NB4 (cell line): Measurements from ENCODE around the gene KCTD15.
A peak's percentile ranks its signal among the peaks of the same experiment; 100 is the strongest.

ENCODE experiments used
- DNase-seq: peaks from one replicate; pipeline ENCODE4 v3.0.0; 2010; ENCODE audit warnings: low read depth
- H3K4me3 ChIP-seq: one replicate; pipeline ENCODE4 v1.5.1; 2011; ENCODE audit warnings: mild to moderate bottlenecking, low read depth, low read length, moderate library complexity
- MYC ChIP-seq: IDR thresholded peaks from 2 replicates; pipeline ENCODE4 v1.6.1; 2011; ENCODE audit warnings: low read depth, low read length
- POLR2A ChIP-seq: IDR thresholded peaks from 2 replicates; pipeline ENCODE4 v1.6.1; 2011; ENCODE audit warnings: mild to moderate bottlenecking; ENCODE audit not compliant: insufficient read length; ENCODE audit errors: extremely low read depth
- TF ChIP-seq, protein P1 (sequence below): IDR thresholded peaks from 2 replicates; pipeline ENCODE4 v1.6.1; 2011; ENCODE audit warnings: low read depth, low read length
- TF ChIP-seq, protein P2 (sequence below): IDR thresholded peaks from one replicate; pipeline ENCODE4 v1.5.1; 2012; ENCODE audit warnings: low read depth, low read length

The KCTD15 gene

DNA sequence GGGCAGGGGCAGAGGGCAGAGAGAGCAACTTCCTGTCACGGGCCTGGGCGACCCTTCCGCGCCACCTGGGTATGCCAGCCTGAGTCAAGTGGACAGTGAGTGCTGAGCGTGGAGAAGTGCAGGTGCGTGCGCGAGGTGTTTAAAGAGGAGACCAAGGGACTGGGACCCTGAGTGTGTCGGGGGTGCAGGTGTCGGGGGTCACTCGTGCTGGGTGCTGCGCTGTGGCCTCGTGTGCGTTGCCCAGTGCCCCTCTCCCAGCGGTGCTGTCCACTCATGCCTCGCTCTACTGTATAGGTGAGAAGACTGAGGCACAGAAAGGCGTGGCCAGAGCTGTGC is 18.9 kb upstream of the KCTD15 start:
- DNase-seq: no peak
- no peak overlapping the region for H3K4me3 ChIP-seq
- TF ChIP-seq, protein P1, sequence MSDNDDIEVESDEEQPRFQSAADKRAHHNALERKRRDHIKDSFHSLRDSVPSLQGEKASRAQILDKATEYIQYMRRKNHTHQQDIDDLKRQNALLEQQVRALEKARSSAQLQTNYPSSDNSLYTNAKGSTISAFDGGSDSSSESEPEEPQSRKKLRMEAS: no peak
- TF ChIP-seq, protein P2, sequence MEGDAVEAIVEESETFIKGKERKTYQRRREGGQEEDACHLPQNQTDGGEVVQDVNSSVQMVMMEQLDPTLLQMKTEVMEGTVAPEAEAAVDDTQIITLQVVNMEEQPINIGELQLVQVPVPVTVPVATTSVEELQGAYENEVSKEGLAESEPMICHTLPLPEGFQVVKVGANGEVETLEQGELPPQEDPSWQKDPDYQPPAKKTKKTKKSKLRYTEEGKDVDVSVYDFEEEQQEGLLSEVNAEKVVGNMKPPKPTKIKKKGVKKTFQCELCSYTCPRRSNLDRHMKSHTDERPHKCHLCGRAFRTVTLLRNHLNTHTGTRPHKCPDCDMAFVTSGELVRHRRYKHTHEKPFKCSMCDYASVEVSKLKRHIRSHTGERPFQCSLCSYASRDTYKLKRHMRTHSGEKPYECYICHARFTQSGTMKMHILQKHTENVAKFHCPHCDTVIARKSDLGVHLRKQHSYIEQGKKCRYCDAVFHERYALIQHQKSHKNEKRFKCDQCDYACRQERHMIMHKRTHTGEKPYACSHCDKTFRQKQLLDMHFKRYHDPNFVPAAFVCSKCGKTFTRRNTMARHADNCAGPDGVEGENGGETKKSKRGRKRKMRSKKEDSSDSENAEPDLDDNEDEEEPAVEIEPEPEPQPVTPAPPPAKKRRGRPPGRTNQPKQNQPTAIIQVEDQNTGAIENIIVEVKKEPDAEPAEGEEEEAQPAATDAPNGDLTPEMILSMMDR: no peak
- no peak for TF ChIP-seq POLR2A
- no peak for TF ChIP-seq MYC

DNA sequence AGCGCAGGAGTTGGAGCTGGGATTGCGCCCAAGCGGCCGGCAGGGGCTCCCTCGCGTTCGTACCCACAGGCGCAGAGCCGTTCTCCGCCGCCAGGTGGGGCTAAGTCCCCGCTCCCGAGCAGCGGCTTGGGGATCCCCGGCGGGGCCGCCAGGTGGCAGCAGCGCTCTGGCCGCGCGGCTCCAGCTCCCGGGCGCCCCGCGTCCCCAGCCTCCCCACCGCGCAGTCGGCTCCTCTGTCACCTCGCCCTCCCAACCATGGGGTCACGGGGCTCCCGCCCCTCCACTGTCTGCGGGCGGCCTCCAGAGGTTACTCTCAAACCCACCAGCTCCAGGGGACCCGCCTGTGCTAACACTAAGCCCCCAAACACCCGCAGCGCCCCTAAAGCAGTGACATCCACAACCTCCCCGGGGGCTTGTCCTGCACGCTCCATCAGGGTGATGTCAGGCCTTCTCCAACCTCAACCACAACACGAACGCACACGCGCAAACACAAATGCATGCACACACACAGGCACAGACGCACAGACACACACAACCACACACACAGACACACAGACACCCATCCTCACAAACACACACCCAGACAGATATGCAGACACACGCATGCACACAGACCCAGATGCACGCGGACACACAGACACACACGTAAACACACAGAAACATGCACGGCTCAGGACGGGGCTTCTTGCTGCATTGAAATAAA is 18.4 kb upstream of the KCTD15 start:
- DNase-seq: peak; percentile 68
- no peak overlapping the region for H3K4me3 ChIP-seq
- TF ChIP-seq MYC (no peak), POLR2A (no peak)
- TF ChIP-seq, protein P1: no peak
- TF ChIP-seq, protein P2: peak; percentile 95

DNA sequence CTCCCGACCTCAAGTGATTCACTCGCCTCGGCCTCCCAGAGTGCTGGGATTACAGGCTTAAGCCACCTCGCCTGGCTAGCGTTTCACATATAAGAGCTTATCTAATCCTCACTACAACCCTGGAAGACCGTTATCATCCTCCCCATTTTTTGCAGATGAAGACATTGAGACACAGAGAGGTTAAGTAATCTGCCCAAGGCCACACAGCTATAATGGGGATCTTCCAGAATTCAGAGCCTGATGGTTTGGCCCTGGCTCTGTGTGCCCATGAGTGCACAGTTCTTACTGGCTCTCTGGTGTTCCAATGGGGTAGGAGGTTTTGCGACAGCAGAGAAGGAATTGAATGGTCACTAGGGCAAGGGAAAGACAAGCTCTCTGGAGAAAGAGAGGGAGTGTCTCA is 16.8 kb upstream of the KCTD15 start:
- TF ChIP-seq MYC: no peak
- TF ChIP-seq, protein P2: no peak
- TF ChIP-seq, protein P1: no peak
- no peak for TF ChIP-seq POLR2A
- no peak overlapping the region for H3K4me3 ChIP-seq
- no peak for DNase-seq

DNA sequence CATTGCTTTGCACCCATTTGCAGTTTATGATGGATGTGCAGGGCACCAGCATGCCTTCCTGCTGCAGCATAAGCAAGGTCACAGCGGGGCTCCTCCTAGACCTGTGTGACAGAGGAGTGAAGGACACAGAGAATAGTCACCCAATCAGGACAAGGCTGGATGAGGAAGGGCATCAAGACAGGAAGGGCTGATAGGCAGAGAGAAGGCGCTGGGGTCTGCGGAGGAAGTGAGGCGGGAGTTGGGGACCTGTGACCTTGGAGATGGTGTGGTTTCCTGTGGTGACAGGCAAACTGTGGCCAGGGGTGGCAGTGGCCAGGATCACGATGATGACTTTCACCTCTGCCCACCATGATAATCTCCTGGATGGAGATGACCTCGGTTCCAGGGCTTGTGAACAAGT is 16.4 kb upstream of the KCTD15 start:
- H3K4me3 ChIP-seq: no peak overlapping the region
- TF ChIP-seq MYC: no peak
- TF ChIP-seq, protein P2: no peak
- no peak for TF ChIP-seq POLR2A
- TF ChIP-seq, protein P1: no peak
- peak; percentile 58 for DNase-seq

DNA sequence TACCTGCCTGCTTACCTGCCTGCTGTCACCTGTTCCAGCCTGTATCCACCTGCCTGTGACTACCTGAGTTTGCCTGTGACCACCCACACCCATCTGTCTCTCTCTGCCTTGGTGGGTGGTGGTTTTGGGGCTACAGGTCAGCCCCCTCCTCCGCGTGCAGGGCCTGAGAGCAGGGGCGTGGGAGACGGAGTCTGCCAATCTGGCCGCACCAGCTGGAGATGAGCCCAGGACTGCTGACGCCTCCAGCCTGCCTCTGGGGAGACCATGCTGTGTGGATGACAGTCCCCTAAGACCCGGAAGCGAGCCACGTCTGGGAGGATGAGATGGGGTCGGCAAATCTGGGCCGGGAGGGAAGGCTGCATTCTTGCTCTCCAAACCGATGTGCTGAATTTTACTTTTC is 15.9 kb upstream of the KCTD15 start:
- H3K4me3 ChIP-seq: no peak overlapping the region
- TF ChIP-seq, protein P2: no peak
- TF ChIP-seq MYC (no peak), POLR2A (no peak)
- TF ChIP-seq, protein P1: no peak
- peak; percentile 33 for DNase-seq

DNA sequence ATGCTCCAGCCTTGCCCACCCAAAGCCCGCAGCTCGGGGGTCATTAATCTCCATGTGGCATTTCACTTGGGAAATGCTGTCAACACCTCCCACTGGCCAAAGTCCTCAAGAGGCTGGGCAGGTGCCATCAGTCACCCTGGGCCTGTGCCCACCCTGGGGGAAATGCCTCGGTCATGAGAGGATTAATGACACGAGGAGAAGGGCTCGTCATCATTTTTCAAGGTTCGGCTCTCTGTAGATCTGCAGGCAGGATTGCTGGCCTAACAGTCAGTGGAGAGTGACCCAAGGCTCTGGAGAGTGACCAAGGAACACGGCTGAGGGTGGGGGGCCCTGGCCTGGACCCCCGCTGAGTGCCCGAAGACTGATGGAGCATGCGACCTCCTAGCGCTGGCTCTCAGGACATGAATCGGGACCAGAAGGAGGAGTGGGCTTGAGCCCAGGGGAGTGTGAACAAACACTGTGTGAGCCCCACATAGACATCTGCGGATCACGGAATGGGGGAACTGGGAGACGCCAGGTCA is 15.2 kb upstream of the KCTD15 start:
- TF ChIP-seq, protein P2: no peak
- TF ChIP-seq MYC: no peak
- H3K4me3 ChIP-seq: no peak overlapping the region
- DNase-seq: no peak
